ENCODE measurements around the gene CSF3.
A peak's percentile ranks its signal among the peaks of the same experiment; 100 is the strongest.

CSF3 gene

GRCh38 chr17:40024901-40025300, 9.7 kb downstream of the CSF3 start:
- no peak for DNase-seq (ENCODE audit: low read depth)

- no peak for DNase-seq (ENCODE audit: low read depth)
Measured at GRCh38 chr17:40025559-40025958, 10.3 kb downstream of the CSF3 start.

- DNase-seq (ENCODE audit: low read depth) = peak; percentile 7
Measured at GRCh38 chr17:40025991-40026815, 11.0 kb downstream of the CSF3 start.

GRCh38 chr17:40026816-40027613, 11.8 kb downstream of the CSF3 start:
- DNase-seq (ENCODE audit: low read depth) = peak; percentile 59

- DNase-seq (ENCODE audit: low read depth) = no peak
Measured at GRCh38 chr17:40027614-40028012, 12.4 kb downstream of the CSF3 start.

- DNase-seq (ENCODE audit: low read depth) = no peak
Measured at GRCh38 chr17:40028595-40028994, 13.4 kb downstream of the CSF3 start.

- no peak for DNase-seq (ENCODE audit: low read depth)
Measured at GRCh38 chr17:40031706-40032105, 16.5 kb downstream of the CSF3 start.

GRCh38 chr17:40032322-40033320, 17.4 kb downstream of the CSF3 start:
- DNase-seq (ENCODE audit: low read depth) = no peak

GRCh38 chr17:40033339-40033738, 18.1 kb downstream of the CSF3 start:
- no peak for DNase-seq (ENCODE audit: low read depth)

GRCh38 chr17:40034426-40035161, 19.4 kb downstream of the CSF3 start:
- no peak for DNase-seq (ENCODE audit: low read depth)

GRCh38 chr17:40035162-40035559, 19.9 kb downstream of the CSF3 start:
- no peak for DNase-seq (ENCODE audit: low read depth)

- DNase-seq (ENCODE audit: low read depth) = no peak
Measured at GRCh38 chr17:40038882-40039513, 23.8 kb downstream of the CSF3 start.

- no peak for DNase-seq (ENCODE audit: low read depth)
Measured at GRCh38 chr17:40041196-40041595, 26.0 kb downstream of the CSF3 start.

- DNase-seq (ENCODE audit: low read depth) = no peak
Measured at GRCh38 chr17:40056379-40057015, 41.3 kb downstream of the CSF3 start.

- DNase-seq (ENCODE audit: low read depth) = no peak
Measured at GRCh38 chr17:40058186-40058784, 43.0 kb downstream of the CSF3 start.

- no peak for DNase-seq (ENCODE audit: low read depth)
Measured at GRCh38 chr17:40058865-40059264, 43.6 kb downstream of the CSF3 start.

- DNase-seq (ENCODE audit: low read depth) = no peak
Measured at GRCh38 chr17:40059729-40060475, 44.7 kb downstream of the CSF3 start.

- no peak for DNase-seq (ENCODE audit: low read depth)
Measured at GRCh38 chr17:40060887-40061608, 45.8 kb downstream of the CSF3 start.

Measured in activated T-cell treated with anti-CD3 and anti-CD28 coated beads for 24 hours (primary cell).